Activated CD8-positive, alpha-beta T cell treated with anti-CD3 and anti-CD28 coated beads for 36 hours (primary cell): Measurements from ENCODE around the gene ATRNL1. TPM values are rescaled to one million over a fixed set of nuclear protein-coding genes. Genes with fewer than 3 reads are reported as not detected.
"Not testable (repeated sequence)": the region's sequence is repeated elsewhere in the genome, so short reads cannot be mapped to it uniquely, and the experiment has no call there.

ENCODE experiments used
- ATAC-seq: fragments of 200-7000 bp; cut with Tn5 transposase; one replicate; pipeline ENCODE4 v1.10.0; 2021; ENCODE audit warnings: mild to moderate bottlenecking, moderate library complexity
- CTCF ChIA-PET: fragments of 350-600 bp; sonication (Branson Sonifier 250); formaldehyde crosslinking; loops from one replicate; lab custom pipeline; 2021; ENCODE audit warnings: antibody characterized with exemption; lab: Charles Lee
- POLR2A ChIA-PET: fragments of 350-600 bp; sonication (Branson Sonifier 250); formaldehyde crosslinking; loops from one replicate; lab custom pipeline; 2021; ENCODE audit warnings: antibody characterized with exemption; lab: Charles Lee
- DNase-seq: peaks from one replicate; pipeline ENCODE4 v3.0.0-alpha.2; 2020
- H3K27ac Mint-ChIP-seq: one replicate; pipeline ENCODE4 v1.8.0; 2021; ENCODE audit warnings: mild to moderate bottlenecking, mixed read lengths
- H3K27me3 Mint-ChIP-seq: one replicate; pipeline ENCODE4 v1.8.0; 2021; ENCODE audit warnings: mixed read lengths
- H3K36me3 Mint-ChIP-seq: one replicate; pipeline ENCODE4 v1.8.0; 2021; ENCODE audit warnings: low read depth, mixed read lengths
- H3K4me1 Mint-ChIP-seq: one replicate; pipeline ENCODE4 v1.8.0; 2021; ENCODE audit warnings: low read depth, mixed read lengths
- H3K4me3 Mint-ChIP-seq: one replicate; pipeline ENCODE4 v1.8.0; 2021; ENCODE audit warnings: mild to moderate bottlenecking, moderate library complexity, mixed read lengths
- H3K9me3 Mint-ChIP-seq: one replicate; pipeline ENCODE4 v1.8.0; 2021; ENCODE audit warnings: mixed read lengths
- intact Hi-C: fragments of 100-400 bp; cut with micrococcal nuclease; formaldehyde crosslinking; loops from one replicate; pipeline ENCODE4 v1.10.0; 2022
- total RNA-seq, 2 experiments: library from RNA; stranded (reverse); gene quantifications; one replicate each; pipeline ENCODE4 v1.2.3, GENCODE V29; 2021
- TF ChIP-seq, protein P1 (sequence below): fragments of 200-600 bp; IDR thresholded peaks from one replicate; pipeline ENCODE4 v1.8.0; 2022; ENCODE audit warnings: antibody characterized with exemption, mild to moderate bottlenecking

Gene ATRNL1
- total RNA-seq, 2 experiments from 2014 or later = not detected

GRCh38 chr10:115814542-115814941 lies 721.4 kb downstream of the ATRNL1 start:
- Mint-ChIP-seq H3K27ac (no peak overlapping the region), H3K27me3 (no peaks in the 10 kb centered on the region), H3K4me3 (no peak overlapping the region), H3K9me3 (no peaks in the 10 kb centered on the region), H3K4me1 (no peaks in the 10 kb centered on the region), H3K36me3 (no peaks in the 10 kb centered on the region)
- ATAC-seq (no peak), DNase-seq (no peak)
- TF ChIP-seq, protein P1, sequence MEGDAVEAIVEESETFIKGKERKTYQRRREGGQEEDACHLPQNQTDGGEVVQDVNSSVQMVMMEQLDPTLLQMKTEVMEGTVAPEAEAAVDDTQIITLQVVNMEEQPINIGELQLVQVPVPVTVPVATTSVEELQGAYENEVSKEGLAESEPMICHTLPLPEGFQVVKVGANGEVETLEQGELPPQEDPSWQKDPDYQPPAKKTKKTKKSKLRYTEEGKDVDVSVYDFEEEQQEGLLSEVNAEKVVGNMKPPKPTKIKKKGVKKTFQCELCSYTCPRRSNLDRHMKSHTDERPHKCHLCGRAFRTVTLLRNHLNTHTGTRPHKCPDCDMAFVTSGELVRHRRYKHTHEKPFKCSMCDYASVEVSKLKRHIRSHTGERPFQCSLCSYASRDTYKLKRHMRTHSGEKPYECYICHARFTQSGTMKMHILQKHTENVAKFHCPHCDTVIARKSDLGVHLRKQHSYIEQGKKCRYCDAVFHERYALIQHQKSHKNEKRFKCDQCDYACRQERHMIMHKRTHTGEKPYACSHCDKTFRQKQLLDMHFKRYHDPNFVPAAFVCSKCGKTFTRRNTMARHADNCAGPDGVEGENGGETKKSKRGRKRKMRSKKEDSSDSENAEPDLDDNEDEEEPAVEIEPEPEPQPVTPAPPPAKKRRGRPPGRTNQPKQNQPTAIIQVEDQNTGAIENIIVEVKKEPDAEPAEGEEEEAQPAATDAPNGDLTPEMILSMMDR = no peak
- CTCF ChIA-PET = no interaction called here
- intact Hi-C loops = no loop called here
- POLR2A ChIA-PET = no interaction called here

DNA sequence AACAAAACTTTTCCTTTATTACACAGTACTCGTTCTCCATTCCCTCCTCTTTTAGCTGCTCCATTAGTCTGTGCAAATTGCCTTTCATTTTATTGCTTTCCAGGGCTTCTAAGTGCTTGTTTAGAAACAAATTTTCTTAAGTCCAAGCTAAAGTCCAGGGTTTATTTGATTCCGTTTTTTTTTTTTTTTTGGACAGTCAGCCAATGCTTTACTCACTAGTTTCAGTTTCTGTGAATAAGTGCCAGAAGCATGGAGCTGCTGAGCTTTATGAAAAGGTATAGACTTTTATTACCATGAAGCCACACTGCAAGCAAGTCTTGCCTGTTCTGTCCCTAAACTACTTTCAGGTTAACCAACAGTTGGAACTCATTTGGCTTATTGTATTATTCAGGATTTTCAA lies 724.8 kb downstream of the ATRNL1 start:
- ChIA-PET POLR2A (no interaction called here), CTCF (no interaction called here)
- Mint-ChIP-seq H3K4me1 (no peaks in the 10 kb centered on the region), H3K27me3 (no peaks in the 10 kb centered on the region), H3K36me3 (no peaks in the 10 kb centered on the region), H3K9me3 (peaks cover 5% of the 10 kb centered on the region), H3K27ac (no peak overlapping the region), H3K4me3 (no peak overlapping the region)
- no peak for DNase-seq
- intact Hi-C loops = no loop called here
- TF ChIP-seq, protein P1 = no peak
- ATAC-seq = no peak

DNA sequence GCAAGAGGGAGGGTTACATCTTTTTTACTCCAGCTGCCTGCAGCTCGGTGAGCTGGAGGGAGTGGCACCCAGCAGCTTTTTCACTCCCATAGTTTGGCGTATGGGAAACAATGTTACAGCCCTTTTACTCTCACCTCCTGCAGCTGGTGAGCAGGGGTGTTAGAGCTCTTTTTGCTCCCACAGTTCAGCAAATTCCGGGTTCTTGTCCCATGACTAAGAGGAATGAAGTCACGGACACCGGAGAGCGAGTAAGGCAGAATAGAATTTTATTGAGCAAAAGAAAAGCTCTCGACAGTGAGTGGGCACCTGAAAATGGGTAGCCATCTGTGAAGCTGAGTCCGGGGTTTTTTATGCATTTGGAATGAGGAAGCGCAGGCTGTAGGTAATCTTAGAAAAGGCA lies 733.2 kb downstream of the ATRNL1 start:
- H3K27ac Mint-ChIP-seq = no peak overlapping the region
- H3K4me3 Mint-ChIP-seq = no peak overlapping the region
- TF ChIP-seq, protein P1 = no peak
- peaks cover 13% of the 10 kb centered on the region for H3K9me3 Mint-ChIP-seq
- H3K4me1 Mint-ChIP-seq = no peaks in the 10 kb centered on the region
- intact Hi-C loops = no loop called here
- no peaks in the 10 kb centered on the region for H3K36me3 Mint-ChIP-seq
- ATAC-seq (no peak), DNase-seq (no peak)
- POLR2A ChIA-PET = no interaction called here
- no peaks in the 10 kb centered on the region for H3K27me3 Mint-ChIP-seq
- CTCF ChIA-PET = no interaction called here

GRCh38 chr10:115827231-115828009 lies 734.3 kb downstream of the ATRNL1 start:
- Mint-ChIP-seq H3K27me3 (no peaks in the 10 kb centered on the region), H3K4me1 (no peaks in the 10 kb centered on the region), H3K9me3 (peaks cover 8% of the 10 kb centered on the region), H3K4me3 (no peak overlapping the region), H3K36me3 (no peaks in the 10 kb centered on the region), H3K27ac (no peak overlapping the region)
- ChIA-PET POLR2A (no interaction called here), CTCF (no interaction called here)
- ATAC-seq = no peak
- intact Hi-C loops = no loop called here
- DNase-seq = no peak
- TF ChIP-seq, protein P1 = no peak

DNA sequence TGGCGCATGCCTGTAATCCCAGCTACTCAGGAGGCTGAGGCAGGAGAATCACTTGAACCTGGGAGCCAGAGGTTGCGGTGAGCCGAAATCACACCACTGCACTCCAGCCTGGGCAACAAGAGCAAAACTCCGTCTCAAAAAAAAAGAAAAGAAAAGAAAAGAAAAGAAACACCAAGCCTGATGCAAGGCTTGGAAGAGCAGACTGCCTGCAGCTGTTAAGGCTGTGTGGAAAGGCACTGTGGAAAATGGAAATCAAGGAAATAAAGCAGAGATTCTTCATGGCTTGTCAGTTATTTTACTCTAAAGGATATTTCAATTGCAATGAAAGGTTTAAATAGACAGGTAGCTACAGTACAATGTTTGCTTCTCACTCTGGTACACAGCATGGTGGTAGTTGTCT lies 735.0 kb downstream of the ATRNL1 start:
- H3K9me3 Mint-ChIP-seq, H3K4me3 Mint-ChIP-seq, POLR2A ChIA-PET, CTCF ChIA-PET, H3K4me1 Mint-ChIP-seq, H3K36me3 Mint-ChIP-seq, ATAC-seq, intact Hi-C loops, H3K27me3 Mint-ChIP-seq, DNase-seq, H3K27ac Mint-ChIP-seq: not testable (repeated sequence)
